Nephron (organoid): ENCODE measurements around the gene SELENON.
A peak's percentile ranks its signal among the peaks of the same experiment; 100 is the strongest.

Source experiments
- H3K27ac Mint-ChIP-seq, 3 experiments: 2 replicates each; pipeline ENCODE4 v1.8.0; 2020; ENCODE audit warnings: mixed read lengths in 3 of 3, mild to moderate bottlenecking in 2 of 3, moderate library complexity in 1 of 3
- H3K27me3 Mint-ChIP-seq: 2 replicates; pipeline ENCODE4 v1.8.0; 2021; ENCODE audit warnings: low read depth, mild to moderate bottlenecking, moderate library complexity, mixed read lengths
- H3K36me3 Mint-ChIP-seq: 2 replicates; pipeline ENCODE4 v1.8.0; 2020; ENCODE audit warnings: low read depth, mixed read lengths
- H3K4me1 Mint-ChIP-seq: 2 replicates; pipeline ENCODE4 v1.8.0; 2020; ENCODE audit warnings: mixed read lengths
- H3K4me3 Mint-ChIP-seq, 3 experiments: 2 replicates each; pipeline ENCODE4 v1.8.0; 2020; ENCODE audit warnings: mild to moderate bottlenecking in 3 of 3, mixed read lengths in 3 of 3, moderate library complexity in 2 of 3
- H3K9me3 Mint-ChIP-seq: 2 replicates; pipeline ENCODE4 v1.8.0; 2020; ENCODE audit warnings: mixed read lengths
- CTCF ChIP-seq, 3 experiments: fragments of 200-600 bp; sonication (generic); IDR thresholded peaks; one replicate each; pipeline ENCODE4 v1.5.0; 2021; ENCODE audit warnings: antibody characterized with exemption in 3 of 3; ENCODE audit not compliant: unreplicated experiment in 3 of 3

Gene SELENON

GRCh38 chr1:25821112-25821476 is 21.1 kb downstream of the SELENON start:
- Mint-ChIP-seq H3K4me3 (peak overlapping the region; percentile 91 to 97 (median 93)), H3K9me3 (no peaks in the 10 kb centered on the region), H3K27me3 (no peaks in the 10 kb centered on the region), H3K4me1 (peaks cover 37% of the 10 kb centered on the region), H3K36me3 (peaks cover 4% of the 10 kb centered on the region), H3K27ac (peak overlapping the region; percentile 91 to 94 (median 94))
- TF ChIP-seq CTCF (IDR thresholded peaks at IDR 0.05; ENCODE audit: unreplicated experiment in 3 of 3), result no peak

- Mint-ChIP-seq H3K27ac (peak overlapping the region; percentile 63 to 91 (median 87)), H3K4me1 (peaks cover 37% of the 10 kb centered on the region), H3K36me3 (peaks cover 8% of the 10 kb centered on the region), H3K27me3 (no peaks in the 10 kb centered on the region), H3K4me3 (peak overlapping the region; percentile 91 to 97 (median 93)), H3K9me3 (no peaks in the 10 kb centered on the region)
- no peak for TF ChIP-seq CTCF (IDR thresholded peaks at IDR 0.05; ENCODE audit: unreplicated experiment in 3 of 3)
These were observed 21.7 kb downstream of the SELENON start for GRCh38 chr1:25821630-25822091.

- Mint-ChIP-seq H3K9me3 (no peaks in the 10 kb centered on the region), H3K36me3 (peaks cover 39% of the 10 kb centered on the region), H3K27me3 (no peaks in the 10 kb centered on the region), H3K4me3 (no peak overlapping the region), H3K27ac (no peak overlapping the region), H3K4me1 (peaks cover 18% of the 10 kb centered on the region)
- no peak for TF ChIP-seq CTCF (IDR thresholded peaks at IDR 0.05; ENCODE audit: unreplicated experiment in 3 of 3)
These were observed 25.6 kb downstream of the SELENON start for GRCh38 chr1:25825605-25826004.

GRCh38 chr1:25826571-25826970 is 26.6 kb downstream of the SELENON start:
- no peak for TF ChIP-seq CTCF (IDR thresholded peaks at IDR 0.05; ENCODE audit: unreplicated experiment in 3 of 3)
- Mint-ChIP-seq H3K4me1 (peaks cover 9% of the 10 kb centered on the region), H3K27me3 (no peaks in the 10 kb centered on the region), H3K36me3 (peaks cover 48% of the 10 kb centered on the region), H3K4me3 (no peak overlapping the region), H3K9me3 (no peaks in the 10 kb centered on the region), H3K27ac (no peak overlapping the region)

- H3K4me1 Mint-ChIP-seq, result no peaks in the 10 kb centered on the region
- no peaks in the 10 kb centered on the region for H3K9me3 Mint-ChIP-seq
- peaks cover 63% of the 10 kb centered on the region for H3K36me3 Mint-ChIP-seq
- no peak overlapping the region for H3K4me3 Mint-ChIP-seq
- no peak for TF ChIP-seq CTCF (IDR thresholded peaks at IDR 0.05; ENCODE audit: unreplicated experiment in 3 of 3)
- H3K27ac Mint-ChIP-seq, result no peak overlapping the region
- no peaks in the 10 kb centered on the region for H3K27me3 Mint-ChIP-seq
These were observed 28.5 kb downstream of the SELENON start for GRCh38 chr1:25828491-25828890.

GRCh38 chr1:25829046-25829445 is 29.1 kb downstream of the SELENON start:
- Mint-ChIP-seq H3K9me3 (no peaks in the 10 kb centered on the region), H3K27ac (no peak overlapping the region), H3K4me3 (no peak overlapping the region), H3K4me1 (no peaks in the 10 kb centered on the region), H3K27me3 (no peaks in the 10 kb centered on the region), H3K36me3 (peaks cover 66% of the 10 kb centered on the region)
- TF ChIP-seq CTCF (IDR thresholded peaks at IDR 0.05; ENCODE audit: unreplicated experiment in 3 of 3), result no peak
